Astrocyte (in vitro differentiated cells and primary cell): ENCODE data around the gene CYP3A7. TPM values are rescaled to one million over a fixed set of nuclear protein-coding genes. Genes with fewer than 3 reads are reported as not detected.

ENCODE experiments used
- DNase-seq: peaks from one replicate; pipeline ENCODE4 v3.0.0-alpha.2; 2010; ENCODE audit warnings: low read depth
- FAIRE-seq: peaks from 2 replicates; lab custom pipeline; 2011; peaks lifted over from hg19 to GRCh38; lab: Jason Lieb, UNC
- H2AFZ ChIP-seq: 2 replicates; pipeline ENCODE4 v1.6.0; 2012; ENCODE audit warnings: low read depth, low read length, inconsistent platforms
- H3K27ac ChIP-seq: 2 replicates; pipeline ENCODE4 v1.5.1; 2011; ENCODE audit warnings: low read depth, low read length, inconsistent platforms
- H3K27me3 ChIP-seq: 2 replicates; pipeline ENCODE4 v1.6.0; 2011; ENCODE audit warnings: low read length, inconsistent platforms; ENCODE audit not compliant: insufficient read depth
- H3K36me3 ChIP-seq: 2 replicates; pipeline ENCODE4 v1.5.1; 2011; ENCODE audit warnings: low read length, inconsistent platforms; ENCODE audit not compliant: insufficient read depth
- H3K4me1 ChIP-seq: 2 replicates; pipeline ENCODE4 v1.5.1; 2011; ENCODE audit warnings: low read length, inconsistent platforms; ENCODE audit not compliant: insufficient read depth
- H3K4me2 ChIP-seq: 2 replicates; pipeline ENCODE4 v1.6.0; 2012; ENCODE audit warnings: low read length, inconsistent platforms
- H3K4me3 ChIP-seq: 2 replicates; pipeline ENCODE4 v1.5.1; 2011; ENCODE audit warnings: low read depth, mild to moderate bottlenecking, low read length, inconsistent platforms; ENCODE audit not compliant: insufficient read depth
- H3K79me2 ChIP-seq: 2 replicates; pipeline ENCODE4 v1.6.0; 2012; ENCODE audit warnings: mild to moderate bottlenecking, low read length, inconsistent platforms; ENCODE audit not compliant: insufficient read depth
- H3K9ac ChIP-seq: 2 replicates; pipeline ENCODE4 v1.6.0; 2012; ENCODE audit warnings: mild to moderate bottlenecking, low read length, inconsistent platforms
- H3K9me3 ChIP-seq: 2 replicates; pipeline ENCODE4 v1.5.1; 2012; ENCODE audit warnings: low read depth, mild to moderate bottlenecking, low read length, inconsistent platforms; ENCODE audit not compliant: insufficient read depth
- H4K20me1 ChIP-seq: 2 replicates; pipeline ENCODE4 v1.6.0; 2012; ENCODE audit warnings: low read length, inconsistent platforms; ENCODE audit not compliant: insufficient read depth
- H3K27ac Mint-ChIP-seq: one replicate; pipeline ENCODE4 v1.8.0; 2021; ENCODE audit warnings: mild to moderate bottlenecking, mixed read lengths; ENCODE audit not compliant: unreplicated experiment
- H3K27me3 Mint-ChIP-seq: one replicate; pipeline ENCODE4 v1.8.0; 2021; ENCODE audit warnings: low read depth, mixed read lengths; ENCODE audit not compliant: unreplicated experiment
- H3K36me3 Mint-ChIP-seq: one replicate; pipeline ENCODE4 v1.8.0; 2021; ENCODE audit warnings: low read depth, mixed read lengths; ENCODE audit not compliant: unreplicated experiment
- H3K4me1 Mint-ChIP-seq: one replicate; pipeline ENCODE4 v1.8.0; 2021; ENCODE audit warnings: low read depth, mixed read lengths; ENCODE audit not compliant: unreplicated experiment
- H3K4me3 Mint-ChIP-seq: one replicate; pipeline ENCODE4 v1.8.0; 2021; ENCODE audit warnings: mild to moderate bottlenecking, moderate library complexity, mixed read lengths; ENCODE audit not compliant: unreplicated experiment
- H3K9me3 Mint-ChIP-seq: one replicate; pipeline ENCODE4 v1.8.0; 2021; ENCODE audit warnings: mild to moderate bottlenecking, mixed read lengths; ENCODE audit not compliant: unreplicated experiment
- CTCF ChIP-seq: IDR thresholded peaks from 2 replicates; pipeline ENCODE4 v1.5.1; 2011; ENCODE audit warnings: low read depth, mild to moderate bottlenecking, inconsistent platforms, low read length, moderate library complexity; ENCODE audit not compliant: insufficient read depth
- EZH2 ChIP-seq: IDR thresholded peaks from 2 replicates; pipeline ENCODE4 v1.6.1; 2012; ENCODE audit warnings: mild to moderate bottlenecking, low read length, inconsistent platforms; ENCODE audit not compliant: insufficient read depth
- total RNA-seq: library from RNA; stranded (reverse); gene quantifications from 2 replicates; pipeline ENCODE4 v1.2.1, GENCODE V29; 2021

The CYP3A7 gene
- total RNA-seq, 1 donor from 2014 or later = not detected

DNA sequence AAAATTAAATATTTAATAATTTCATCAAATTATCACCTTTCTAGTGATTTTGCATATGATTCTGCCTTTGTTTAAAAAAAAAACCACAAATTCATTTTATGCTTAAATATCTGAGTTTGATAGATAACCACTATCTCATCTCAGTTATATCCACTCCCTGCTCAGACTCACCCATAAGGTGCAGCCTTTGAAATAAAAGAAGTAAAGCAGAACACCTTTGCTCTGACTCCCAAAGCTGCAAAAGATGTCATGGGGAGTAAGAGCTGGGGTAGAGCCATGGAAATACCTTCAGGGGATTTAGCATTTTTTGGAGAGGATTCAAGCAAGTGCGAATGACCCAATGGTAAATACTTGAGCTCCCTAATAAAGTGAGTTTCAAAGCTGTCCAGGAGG lies 40.1 kb downstream of the CYP3A7 start:
- no peaks in the 10 kb centered on the region for H4K20me1 ChIP-seq
- no peaks in the 10 kb centered on the region for H3K79me2 ChIP-seq
- H3K4me2 ChIP-seq = no peak overlapping the region
- Mint-ChIP-seq H3K27me3 (peaks cover 2% of the 10 kb centered on the region), H3K4me3 (no peak overlapping the region), H3K27ac (no peak overlapping the region), H3K9me3 (peaks cover 2% of the 10 kb centered on the region), H3K4me1 (peaks cover 5% of the 10 kb centered on the region), H3K36me3 (no peaks in the 10 kb centered on the region)
- no peak for DNase-seq
- no peak overlapping the region for H3K9ac ChIP-seq
- no peak overlapping the region for H3K4me3 ChIP-seq
- no peaks in the 10 kb centered on the region for H3K36me3 ChIP-seq
- no peak for FAIRE-seq
- TF ChIP-seq CTCF (no peak), EZH2 (no peak)
- no peak overlapping the region for H2AFZ ChIP-seq
- H3K27me3 ChIP-seq = peaks cover 3% of the 10 kb centered on the region
- no peaks in the 10 kb centered on the region for H3K4me1 ChIP-seq
- no peak overlapping the region for H3K27ac ChIP-seq
- H3K9me3 ChIP-seq = no peaks in the 10 kb centered on the region

- Mint-ChIP-seq H3K27ac (no peak overlapping the region), H3K9me3 (peaks cover 2% of the 10 kb centered on the region), H3K4me1 (peaks cover 5% of the 10 kb centered on the region), H3K4me3 (no peak overlapping the region), H3K36me3 (no peaks in the 10 kb centered on the region), H3K27me3 (peaks cover 2% of the 10 kb centered on the region)
- H3K4me2 ChIP-seq = no peak overlapping the region
- H2AFZ ChIP-seq = no peak overlapping the region
- no peak overlapping the region for H3K27ac ChIP-seq
- no peak overlapping the region for H3K4me3 ChIP-seq
- H3K9ac ChIP-seq = no peak overlapping the region
- no peak for FAIRE-seq
- no peaks in the 10 kb centered on the region for H3K36me3 ChIP-seq
- no peaks in the 10 kb centered on the region for H3K4me1 ChIP-seq
- no peaks in the 10 kb centered on the region for H3K9me3 ChIP-seq
- no peak for DNase-seq
- no peak for TF ChIP-seq CTCF
- no peak for TF ChIP-seq EZH2
- H3K79me2 ChIP-seq = no peaks in the 10 kb centered on the region
- H3K27me3 ChIP-seq = peaks cover 3% of the 10 kb centered on the region
- no peaks in the 10 kb centered on the region for H4K20me1 ChIP-seq
These were observed 40.6 kb downstream of the CYP3A7 start for GRCh38 chr7:99694201-99694911.

DNA sequence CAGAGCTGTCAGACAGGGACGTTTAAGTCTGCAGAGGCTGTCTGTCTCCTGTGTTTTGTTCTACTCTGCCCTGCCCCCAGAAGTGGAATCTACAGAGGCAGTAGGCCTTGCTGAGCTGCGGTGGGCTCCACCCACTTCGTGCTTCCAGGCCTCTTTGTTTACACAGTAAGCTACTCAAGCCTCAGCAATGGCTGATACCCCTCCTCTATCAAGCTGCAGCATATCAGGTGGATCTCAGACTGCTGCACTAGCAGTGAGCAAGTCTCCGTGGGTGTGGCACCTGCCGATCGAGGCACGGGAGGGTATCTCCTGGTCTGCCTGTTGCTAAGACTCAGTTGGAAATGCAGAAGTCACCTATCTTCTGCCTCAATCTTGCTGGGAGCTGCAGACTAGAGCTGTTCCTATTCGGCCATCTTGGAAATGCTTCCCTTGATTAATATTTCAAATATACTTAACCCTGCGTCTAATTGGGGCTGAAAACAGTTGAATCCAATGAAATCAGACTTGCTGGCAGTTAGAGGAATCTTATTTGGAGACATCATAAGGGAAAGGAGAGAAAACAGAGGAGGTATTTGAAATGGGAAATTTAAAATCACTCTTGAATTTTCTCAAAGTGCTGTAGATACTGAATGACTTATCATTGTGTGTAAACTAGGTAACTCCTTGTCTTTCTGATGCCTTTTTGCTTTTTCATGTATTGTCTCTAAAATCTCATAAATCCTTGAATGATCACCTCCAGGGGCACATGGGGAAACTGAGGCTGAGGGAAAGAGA lies 41.4 kb downstream of the CYP3A7 start:
- H3K4me3 ChIP-seq = no peak overlapping the region
- no peaks in the 10 kb centered on the region for H3K79me2 ChIP-seq
- DNase-seq (no peak), FAIRE-seq (no peak)
- H3K36me3 ChIP-seq = no peaks in the 10 kb centered on the region
- H3K4me1 ChIP-seq = no peaks in the 10 kb centered on the region
- no peak overlapping the region for H3K4me2 ChIP-seq
- H3K27ac Mint-ChIP-seq = peak overlapping the region; percentile 9
- no peaks in the 10 kb centered on the region for H3K9me3 ChIP-seq
- peaks cover 3% of the 10 kb centered on the region for H3K4me1 Mint-ChIP-seq
- no peak overlapping the region for H3K27ac ChIP-seq
- no peaks in the 10 kb centered on the region for H3K36me3 Mint-ChIP-seq
- TF ChIP-seq CTCF = no peak
- TF ChIP-seq EZH2 = no peak
- H4K20me1 ChIP-seq = no peaks in the 10 kb centered on the region
- H3K4me3 Mint-ChIP-seq = no peak overlapping the region
- H3K9ac ChIP-seq = no peak overlapping the region
- H3K27me3 ChIP-seq = peaks cover 3% of the 10 kb centered on the region
- no peak overlapping the region for H2AFZ ChIP-seq
- peaks cover 8% of the 10 kb centered on the region for H3K9me3 Mint-ChIP-seq
- H3K27me3 Mint-ChIP-seq = peaks cover 2% of the 10 kb centered on the region
